Activated CD8-positive, alpha-beta memory T cell treated with anti-CD3 and anti-CD28 coated beads for 48 hours (primary cell): Measurements from ENCODE around the gene SIPA1L3.
"Not testable (repeated sequence)": the region's sequence is repeated elsewhere in the genome, so short reads cannot be mapped to it uniquely, and the experiment has no call there.

Experiments
- DNase-seq, 3 experiments: peaks; one replicate each; pipeline ENCODE4 v3.0.0-alpha.2; 2020; ENCODE audit warnings: low read depth in 2 of 3, low spot score in 2 of 3

SIPA1L3 gene

GRCh38 chr19:38224863-38225218 is 317.8 kb downstream of the SIPA1L3 start:
- not testable (repeated sequence) for DNase-seq

DNA sequence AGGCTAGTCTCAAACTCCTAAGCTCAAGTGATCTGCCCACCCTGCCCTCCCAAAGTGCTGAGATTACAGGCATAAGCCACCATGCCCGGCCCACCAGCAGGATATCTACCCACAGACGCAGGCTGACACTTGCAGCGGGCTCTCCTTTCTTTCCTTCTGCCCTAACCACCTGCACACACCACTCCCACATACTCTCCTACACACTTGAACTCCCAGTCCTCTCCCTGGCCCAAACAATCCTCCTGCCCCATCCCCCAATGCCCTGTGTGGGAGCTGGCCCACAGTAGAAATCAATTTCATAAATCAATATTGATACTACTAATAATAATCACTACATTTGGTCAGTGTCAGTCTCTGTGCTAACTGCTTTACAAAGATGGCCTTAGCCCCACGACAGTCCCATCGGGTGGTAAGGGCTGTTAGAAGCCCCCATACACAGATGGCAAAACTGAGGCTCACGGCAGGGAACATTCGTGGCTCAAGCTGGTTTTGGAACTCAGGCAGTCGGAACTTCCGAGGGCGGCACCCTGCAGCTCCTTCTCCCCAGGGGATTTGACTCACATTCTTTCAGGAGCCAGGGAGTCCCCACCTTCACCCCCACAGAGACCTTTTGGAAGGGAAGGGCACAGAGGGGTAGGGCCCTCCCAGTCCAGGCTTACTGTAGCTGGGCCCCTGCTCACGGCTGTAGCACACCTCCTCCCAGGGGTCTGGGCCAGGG is 320.4 kb downstream of the SIPA1L3 start:
- DNase-seq: no peak

DNA sequence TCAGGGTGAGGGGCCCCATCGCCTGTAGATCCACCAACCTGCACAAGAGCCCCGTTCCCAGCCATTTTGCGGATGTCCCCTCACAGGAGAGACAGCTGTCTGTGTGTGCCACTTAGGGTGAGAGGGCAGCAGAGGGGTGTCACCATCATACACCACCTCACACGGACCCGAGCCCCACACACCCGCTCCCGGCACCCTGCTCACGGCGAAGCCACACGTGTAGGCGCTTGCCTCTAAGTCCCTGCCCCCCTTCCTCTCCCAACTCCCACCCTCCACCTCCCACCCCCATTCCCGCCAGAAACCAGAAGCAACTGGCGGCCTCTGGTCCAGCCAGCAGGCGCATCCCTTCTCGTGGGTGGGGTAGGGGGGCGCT is 321.0 kb downstream of the SIPA1L3 start:
- DNase-seq: no peak

- no peak for DNase-seq
These were observed 321.8 kb downstream of the SIPA1L3 start for GRCh38 chr19:38228491-38229439.

- peak in 2 of 3 experiments; percentile 37 to 52 for DNase-seq
These were observed 322.6 kb downstream of the SIPA1L3 start for GRCh38 chr19:38229585-38230073.

DNA sequence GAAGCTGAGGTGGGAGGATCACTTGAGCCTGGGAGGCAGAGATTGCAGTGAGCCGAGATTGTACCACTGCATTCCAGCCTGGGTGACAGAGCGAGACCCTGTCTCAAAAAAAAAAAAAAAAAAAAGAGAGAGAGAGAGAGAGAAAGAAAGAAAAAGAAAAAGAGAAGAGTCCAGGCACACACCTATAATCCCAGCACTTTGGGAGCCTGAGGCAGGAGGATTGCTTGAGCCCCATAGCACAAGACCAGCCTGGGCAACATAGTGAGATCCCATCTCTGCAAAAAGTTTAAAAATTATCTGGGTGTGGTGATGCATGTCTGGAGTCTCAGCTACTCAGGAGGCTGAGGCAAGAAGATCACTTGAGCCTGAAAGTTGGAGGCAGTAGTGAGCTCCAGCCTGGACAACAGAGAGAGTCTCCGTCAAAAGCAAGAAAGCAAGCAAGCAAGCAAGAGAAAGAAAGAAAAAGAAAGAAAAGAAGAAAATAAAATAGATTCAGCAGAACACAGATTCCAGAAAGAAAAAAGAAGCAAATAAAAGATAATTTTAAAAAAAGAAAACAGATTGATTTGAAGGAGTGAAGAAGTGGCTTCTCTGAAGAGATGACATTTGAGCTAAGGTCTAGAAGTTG is 323.6 kb downstream of the SIPA1L3 start:
- DNase-seq: not testable (repeated sequence)

DNA sequence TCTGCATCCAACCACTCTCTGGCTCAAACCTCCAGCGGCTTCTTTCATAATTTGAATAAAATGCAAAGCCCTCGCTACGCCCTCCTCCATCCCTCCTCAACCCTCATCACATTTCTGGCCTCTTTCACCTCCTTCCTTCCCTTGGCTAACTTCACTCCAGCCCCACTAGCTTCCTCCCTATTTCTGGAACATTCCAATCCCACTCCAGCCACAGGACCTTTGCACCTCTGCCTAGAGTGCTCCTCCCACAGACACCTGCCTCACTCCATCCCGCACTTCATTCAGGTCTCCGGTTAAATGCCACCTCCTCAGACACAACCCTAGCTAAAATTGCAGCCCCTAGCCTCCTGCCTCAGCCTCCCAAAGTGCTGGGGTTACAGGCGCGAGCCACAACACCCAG is 324.9 kb downstream of the SIPA1L3 start:
- DNase-seq: no peak

DNA sequence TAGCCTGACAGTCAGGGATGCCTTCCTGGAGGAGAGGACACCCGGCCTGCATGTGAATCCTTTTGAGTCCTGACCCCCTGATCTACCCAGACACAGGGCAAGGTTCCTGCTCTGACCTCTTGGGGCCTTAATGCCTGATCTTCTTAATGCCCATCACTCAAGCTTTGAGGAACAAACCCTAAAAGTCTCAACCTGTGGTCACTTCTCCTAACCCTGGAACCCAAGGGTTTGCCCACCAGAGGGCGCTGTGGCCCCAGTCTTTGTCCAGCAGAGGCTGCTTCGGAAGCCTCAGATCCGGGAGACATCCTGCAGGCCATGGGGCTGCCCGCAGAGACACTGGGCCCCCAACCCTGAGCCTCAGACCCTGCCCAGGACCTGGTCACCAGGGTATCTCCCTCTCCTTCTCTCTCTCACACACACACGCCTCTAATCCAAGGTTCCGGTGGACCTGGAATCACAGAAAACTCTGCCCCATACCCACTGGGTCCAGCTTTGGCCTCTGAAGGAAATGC is 326.8 kb downstream of the SIPA1L3 start:
- DNase-seq: peak; percentile 45 to 93 (median 62)

DNA sequence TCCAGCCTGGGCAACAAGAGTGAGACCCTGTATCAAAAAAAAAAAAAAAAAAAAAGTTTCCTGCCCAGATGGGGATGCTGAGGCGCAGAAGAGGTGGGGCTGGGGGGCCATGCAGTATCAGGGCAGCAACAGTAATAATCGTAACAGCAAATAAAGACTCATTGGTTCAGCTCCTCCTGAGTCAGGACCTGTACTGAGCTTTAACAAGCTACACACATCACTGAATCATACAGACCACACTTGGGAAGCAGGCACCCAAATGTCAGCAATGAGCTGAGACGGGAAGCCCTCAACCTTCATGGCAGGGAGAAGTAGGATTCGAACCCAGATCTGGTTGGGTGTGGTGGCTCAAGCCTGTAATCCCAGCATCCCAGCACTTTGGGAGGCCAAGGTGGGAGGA is 327.6 kb downstream of the SIPA1L3 start:
- no peak for DNase-seq

DNA sequence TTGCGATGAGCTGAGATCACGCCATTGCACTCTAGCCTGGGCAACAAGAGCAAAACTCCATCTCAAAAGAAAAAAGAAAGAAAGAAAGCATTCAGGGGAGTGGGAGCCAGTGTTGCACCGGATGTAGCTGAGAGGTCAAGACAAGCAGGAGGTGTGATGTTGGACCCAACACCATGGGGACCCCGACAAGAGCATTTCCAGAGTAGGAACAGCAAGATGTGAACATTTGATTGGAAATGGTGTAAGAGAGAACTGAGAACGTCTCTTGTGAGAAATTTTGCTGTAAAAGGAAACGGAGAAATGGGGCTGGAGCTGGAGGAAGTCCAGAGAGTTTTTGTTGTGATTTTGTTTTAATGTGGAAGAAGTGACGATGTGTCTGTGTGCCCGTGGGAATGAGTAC is 332.8 kb downstream of the SIPA1L3 start:
- DNase-seq: no peak

DNA sequence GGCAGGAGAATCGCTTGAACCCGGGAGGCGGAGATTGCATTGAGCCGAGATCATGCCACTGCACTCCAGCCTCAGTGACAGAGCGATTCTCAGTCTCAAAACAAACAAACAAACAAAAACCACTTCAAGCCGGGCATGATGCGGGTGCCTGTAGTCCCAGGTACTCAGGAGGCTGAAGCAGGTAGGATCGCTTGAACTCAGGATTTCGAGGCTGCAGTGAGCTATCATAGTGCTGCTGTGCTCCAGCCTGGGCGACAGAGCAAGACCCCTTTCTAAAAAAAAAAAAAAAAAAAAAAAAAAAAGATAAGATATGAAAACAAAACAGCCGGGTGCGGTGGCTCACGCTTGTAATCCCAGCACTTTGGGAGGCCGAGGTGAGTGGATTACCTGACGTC is 336.3 kb downstream of the SIPA1L3 start:
- DNase-seq: no peak

- DNase-seq: no peak
These were observed 339.0 kb downstream of the SIPA1L3 start for GRCh38 chr19:38245826-38246498.

- DNase-seq: no peak
These were observed 340.1 kb downstream of the SIPA1L3 start for GRCh38 chr19:38247126-38247525.

- no peak for DNase-seq
These were observed 340.8 kb downstream of the SIPA1L3 start for GRCh38 chr19:38247734-38248268.

- DNase-seq: no peak
These were observed 341.4 kb downstream of the SIPA1L3 start for GRCh38 chr19:38248421-38248820.

GRCh38 chr19:38250428-38250820 is 343.4 kb downstream of the SIPA1L3 start:
- no peak for DNase-seq

GRCh38 chr19:38250821-38251563 is 344.0 kb downstream of the SIPA1L3 start:
- DNase-seq: no peak

DNA sequence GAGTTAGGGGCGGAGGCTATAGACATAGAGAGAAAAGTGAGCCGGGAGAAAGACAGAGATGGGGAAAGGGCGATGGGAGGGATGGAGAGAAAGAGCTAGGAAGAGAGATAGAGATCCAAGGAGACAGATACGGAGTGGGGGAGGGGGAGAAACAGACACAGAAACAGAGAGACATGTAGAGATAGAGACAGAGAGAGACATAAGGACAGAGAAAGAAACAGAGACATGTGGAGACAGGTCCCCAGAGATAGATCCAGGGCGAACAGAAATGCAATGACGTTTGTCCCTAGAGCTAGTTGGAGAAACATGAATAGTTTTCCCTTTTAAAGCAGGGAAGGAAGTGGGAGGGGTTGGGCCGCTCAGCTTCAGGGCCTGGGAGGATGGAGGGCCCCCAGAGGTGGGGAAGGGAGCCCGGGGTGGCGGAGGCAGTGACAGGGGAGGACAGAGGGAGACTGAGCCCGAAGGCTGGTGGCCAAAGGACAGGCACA is 344.6 kb downstream of the SIPA1L3 start:
- no peak for DNase-seq

DNA sequence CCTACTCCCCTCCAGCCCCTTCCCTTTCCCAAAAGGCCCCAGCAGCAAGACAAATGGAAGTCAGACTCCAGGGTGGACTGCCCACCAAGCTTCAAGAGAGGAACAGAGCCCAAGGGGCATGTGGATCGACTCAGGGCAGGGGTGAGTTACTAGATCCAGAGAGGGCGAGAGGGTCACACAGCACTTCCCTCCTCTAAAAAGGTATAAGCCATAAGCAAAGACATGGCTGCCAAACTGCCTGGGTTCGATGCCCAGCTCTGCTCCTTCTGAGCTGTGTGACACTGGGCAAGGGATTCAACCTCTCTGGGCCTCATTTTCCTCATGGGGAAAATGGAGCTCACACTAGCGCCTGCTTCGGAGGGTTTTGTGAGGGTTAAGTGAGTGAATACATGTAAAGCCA is 345.4 kb downstream of the SIPA1L3 start:
- no peak for DNase-seq
